ENCODE measurements around the gene PTGFRN.

DNA sequence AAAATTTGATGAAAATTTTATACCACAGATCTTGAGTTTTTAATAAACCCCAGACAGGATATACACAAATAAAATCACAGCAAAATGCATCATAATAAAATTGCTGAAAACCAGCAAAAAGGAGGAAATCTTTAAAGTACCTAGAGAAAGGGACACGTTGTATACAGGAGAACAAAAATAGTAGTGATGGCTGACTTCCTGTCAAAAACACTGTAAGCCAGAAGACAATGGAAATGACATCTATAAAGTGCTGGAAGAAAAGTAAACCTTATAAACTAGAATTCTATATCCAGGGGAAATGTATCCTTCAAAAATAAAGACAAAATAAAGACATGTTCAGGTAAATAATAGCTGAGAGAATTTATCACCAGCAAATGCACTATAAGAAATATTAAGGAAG is 14.6 kb upstream of the PTGFRN start:
- TF ChIP-seq CTCF (IDR thresholded peaks at IDR 0.05; ENCODE audit: insufficient read depth, low read length, poor library complexity, severe bottlenecking), result no peak
- no peak for TF ChIP-seq EZH2phosphoT487 (conservative IDR thresholded peaks at IDR 0.05; ENCODE audit: low read length)
